Skeletal muscle cell (primary cell): ENCODE data around the gene INIP.
"Not testable (repeated sequence)": the region's sequence is repeated elsewhere in the genome, so short reads cannot be mapped to it uniquely, and the experiment has no call there.

ENCODE experiments used
- DNase-seq: peaks from one replicate; pipeline ENCODE4 v3.0.0-alpha.2; 2010; ENCODE audit warnings: low read depth
- H3K4me3 ChIP-seq: 2 replicates; pipeline ENCODE4 v1.5.1; 2011; ENCODE audit warnings: low read depth, mild to moderate bottlenecking, control low read depth, low read length, moderate library complexity

Gene INIP

DNA sequence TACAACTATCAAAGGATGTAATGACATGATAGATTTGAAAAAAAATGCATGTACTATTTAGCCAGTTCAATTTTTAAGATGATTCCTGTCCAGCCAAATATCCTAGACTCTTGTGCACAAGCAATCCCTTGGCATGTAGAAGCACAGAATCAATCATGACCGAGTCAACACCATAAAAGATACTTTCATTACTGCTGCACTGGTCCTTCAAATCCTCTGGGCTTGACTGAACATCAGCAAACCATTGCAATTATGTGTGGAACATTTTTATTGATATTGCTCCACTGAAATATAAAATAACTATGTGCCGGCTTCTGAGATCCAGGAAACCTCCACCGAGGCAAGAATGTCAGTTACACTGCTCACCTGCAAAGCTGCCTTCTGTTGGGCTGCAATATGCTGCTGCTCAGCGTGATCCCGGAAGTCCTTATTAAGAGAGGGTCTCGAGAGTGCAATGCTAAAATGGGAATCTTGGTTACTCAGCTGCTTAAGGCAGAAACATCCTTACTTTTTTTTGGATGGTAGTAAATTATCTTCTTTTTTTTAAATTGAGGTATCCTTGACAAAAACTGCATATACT, 28.7 kb downstream of the INIP start:
- DNase-seq: no peak
- H3K4me3 ChIP-seq: no peak overlapping the region

DNA sequence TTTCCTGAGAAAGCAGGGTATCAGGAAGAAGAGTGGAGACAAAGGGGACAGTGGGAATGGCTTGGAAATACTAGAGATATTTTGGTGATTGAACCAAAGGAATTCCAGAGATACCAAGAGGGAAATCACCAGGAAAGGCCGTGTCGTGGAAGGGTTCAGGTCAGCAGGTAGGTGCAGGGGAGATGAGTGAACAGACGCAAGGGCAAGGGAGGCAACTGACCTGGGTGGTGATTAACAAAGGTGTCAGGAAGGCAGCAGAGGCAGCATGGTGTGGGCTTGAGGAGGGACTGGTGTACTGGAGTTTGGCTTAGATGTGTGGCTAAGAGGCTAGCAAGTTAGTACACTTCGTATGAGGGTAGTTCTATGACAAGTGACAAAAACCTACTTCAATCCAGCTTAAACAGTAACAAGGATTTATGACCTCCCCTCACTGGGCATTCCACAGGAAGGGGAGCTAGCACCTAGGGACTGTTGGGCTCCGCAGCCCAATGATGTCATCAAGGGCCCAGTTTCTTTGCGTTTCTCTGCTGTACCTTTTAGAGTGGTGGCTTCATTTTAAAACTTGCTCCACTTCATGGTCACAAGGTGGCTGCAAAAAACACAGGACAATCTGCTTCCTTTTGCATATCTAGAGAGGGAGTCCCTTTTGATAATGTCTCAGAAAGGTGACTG, 37.0 kb downstream of the INIP start:
- no peak for DNase-seq
- no peak overlapping the region for H3K4me3 ChIP-seq

DNA sequence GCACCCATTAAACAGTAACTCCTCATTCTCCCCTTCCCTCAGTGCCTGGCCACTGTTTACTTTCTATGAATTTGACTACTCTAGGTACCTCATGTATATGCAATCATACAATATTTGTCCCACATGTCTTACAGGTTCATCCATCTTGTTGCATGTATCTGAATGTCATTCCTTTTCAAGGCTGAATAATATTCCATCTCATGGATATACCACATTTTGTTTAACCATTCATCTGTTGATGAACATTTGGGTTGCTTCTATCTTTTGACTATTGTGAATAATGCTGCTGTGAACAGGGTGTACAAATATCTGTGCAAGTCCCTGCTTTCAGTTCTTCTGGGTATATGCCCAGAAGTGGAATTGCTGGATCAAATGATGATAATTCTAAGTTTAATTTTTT, 40.9 kb downstream of the INIP start:
- no peak overlapping the region for H3K4me3 ChIP-seq
- DNase-seq: no peak

DNA sequence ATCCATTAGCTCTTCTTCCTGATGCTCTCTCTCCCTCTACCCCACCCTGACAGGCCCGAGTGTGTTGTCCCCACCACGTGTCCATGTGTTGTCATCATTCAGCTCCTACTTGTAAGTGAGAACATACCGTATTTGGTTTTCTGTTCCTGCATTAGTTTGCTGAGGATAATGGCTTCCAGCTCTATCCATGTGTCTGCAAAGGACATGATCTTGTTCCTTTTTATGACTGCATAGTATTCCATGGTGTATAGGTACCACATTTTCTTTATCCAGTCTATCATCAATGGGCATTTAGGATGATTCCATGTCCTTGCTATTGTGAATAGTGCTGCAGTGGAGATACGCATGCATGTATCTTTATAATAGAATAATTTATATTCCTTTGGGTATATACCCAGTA, 44.7 kb downstream of the INIP start:
- H3K4me3 ChIP-seq, DNase-seq: not testable (repeated sequence)

DNA sequence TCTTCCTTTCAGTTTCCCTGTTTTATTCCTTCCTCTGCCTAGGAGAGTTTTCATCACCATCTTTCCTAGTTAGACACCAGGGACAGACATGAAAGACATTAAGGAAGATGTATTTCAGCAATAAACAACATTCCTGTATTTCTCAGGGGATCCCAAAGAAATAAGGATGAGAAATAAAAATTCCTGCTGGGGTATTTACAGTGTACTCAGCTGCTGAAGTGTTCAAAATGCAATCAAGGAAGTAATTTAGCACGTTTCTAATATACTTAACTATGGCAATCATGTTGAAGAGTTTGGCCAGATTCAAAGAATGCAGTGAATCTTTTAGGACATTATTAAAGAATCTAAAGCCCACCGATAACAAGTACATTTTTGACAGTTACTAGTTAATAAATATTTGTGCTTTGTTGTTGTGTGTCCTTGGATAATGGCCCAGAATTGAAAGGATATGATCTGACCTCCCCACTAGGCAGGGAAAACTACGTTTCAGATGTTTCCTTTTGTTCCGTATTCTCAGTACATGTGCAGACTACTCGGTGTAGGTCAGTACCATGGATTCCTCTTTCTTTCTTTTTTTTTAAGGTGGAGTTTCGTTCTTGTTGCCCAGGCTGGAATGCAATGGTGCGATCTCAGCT, 46.8 kb downstream of the INIP start:
- DNase-seq: no peak
- no peak overlapping the region for H3K4me3 ChIP-seq

DNA sequence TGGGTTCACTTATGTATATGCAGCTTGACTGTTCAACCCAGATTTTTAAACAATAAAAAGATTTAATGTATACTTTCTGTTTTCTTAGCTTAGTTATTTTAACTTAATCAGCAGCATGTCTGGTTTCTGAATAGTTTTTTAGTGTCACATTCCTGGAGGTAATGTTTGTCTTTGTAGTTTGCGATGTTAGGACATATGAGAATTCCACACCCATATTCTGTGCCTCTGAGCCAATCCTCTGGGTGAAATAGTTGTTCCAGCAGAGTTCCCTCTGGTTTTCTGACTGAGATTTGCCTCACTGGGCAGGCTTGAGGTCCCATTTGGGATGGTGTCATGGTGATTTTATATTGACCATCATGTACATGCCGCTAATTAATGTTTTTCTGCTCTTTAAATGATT, 48.6 kb downstream of the INIP start:
- no peak for DNase-seq
- H3K4me3 ChIP-seq: no peak overlapping the region

DNA sequence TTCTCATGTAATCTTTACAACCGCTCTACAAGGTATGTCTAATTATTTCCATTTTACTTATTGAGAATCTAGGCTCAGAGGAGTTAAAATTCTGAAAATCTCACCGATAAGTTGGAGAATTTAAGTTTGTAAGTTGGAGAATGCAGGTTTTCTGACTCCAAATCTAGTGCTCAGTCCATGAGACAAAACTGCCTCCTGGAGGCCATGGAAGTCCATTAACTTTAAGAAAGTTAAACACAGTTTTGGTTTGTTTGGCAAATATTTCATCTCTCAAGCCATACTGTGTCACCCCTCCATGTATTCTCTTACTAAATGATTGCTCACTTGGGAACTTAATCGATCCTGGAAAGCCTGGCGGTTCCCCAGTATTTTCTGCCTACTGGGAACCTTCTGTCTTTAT, 52.6 kb downstream of the INIP start:
- no peak overlapping the region for H3K4me3 ChIP-seq
- DNase-seq: no peak

DNA sequence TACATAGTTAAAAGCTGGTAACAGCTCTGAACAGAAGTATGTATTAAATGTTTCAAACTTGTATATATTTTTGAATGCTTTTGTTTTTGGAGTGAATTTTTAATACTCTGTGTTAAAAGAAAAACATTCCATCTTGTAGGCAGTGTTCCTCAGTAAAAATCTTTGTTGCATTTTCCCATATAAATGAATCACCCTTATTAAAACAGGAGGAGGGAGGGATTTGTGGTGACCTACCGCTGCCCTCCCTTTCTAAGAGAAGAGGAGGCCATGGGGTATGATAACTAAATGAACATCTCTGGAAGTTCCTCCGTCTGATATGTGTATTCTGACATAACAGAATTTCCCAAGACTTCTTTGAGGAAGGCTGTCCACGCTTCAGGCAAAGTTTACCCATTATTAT, 53.4 kb downstream of the INIP start:
- no peak overlapping the region for H3K4me3 ChIP-seq
- no peak for DNase-seq

DNA sequence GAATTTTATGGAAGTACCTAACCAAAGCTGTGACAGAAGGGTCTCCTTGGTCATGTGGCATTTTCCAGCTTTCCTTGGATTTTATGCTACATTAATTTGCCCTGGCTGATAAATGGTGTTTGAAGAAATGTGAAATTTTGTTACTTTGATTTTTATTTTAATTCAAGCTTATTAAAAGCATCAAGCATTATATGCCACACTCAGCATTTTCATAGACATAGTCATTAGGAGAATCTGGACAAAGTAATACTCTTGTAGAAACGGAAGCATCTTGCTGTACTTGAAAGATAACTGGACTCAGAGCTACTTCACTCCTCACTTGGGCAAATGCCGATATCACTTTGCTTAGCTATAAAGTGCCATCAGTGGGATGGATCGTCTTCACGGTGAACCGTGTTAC, 54.2 kb downstream of the INIP start:
- no peak overlapping the region for H3K4me3 ChIP-seq
- DNase-seq: no peak

DNA sequence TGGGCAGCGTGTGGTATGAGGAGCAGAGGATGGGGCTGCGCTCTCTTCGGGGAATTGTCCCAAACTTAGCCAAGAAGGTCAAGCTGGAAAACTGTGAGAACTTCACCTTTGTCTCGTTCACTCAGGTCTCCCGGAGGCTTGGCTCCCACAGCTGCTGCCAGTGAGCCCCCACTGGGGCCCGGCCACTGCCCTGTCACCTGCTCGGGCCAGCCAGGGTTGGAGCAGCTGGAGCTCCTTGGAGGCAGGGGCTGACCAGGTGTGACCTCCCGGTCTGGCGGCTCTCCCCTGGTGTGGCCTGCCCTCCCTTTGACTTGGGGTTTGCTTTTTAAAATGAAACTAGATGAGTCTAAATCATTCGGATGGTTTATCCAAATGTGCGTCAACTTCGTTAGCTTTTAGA, 58.0 kb downstream of the INIP start:
- DNase-seq: no peak
- no peak overlapping the region for H3K4me3 ChIP-seq

DNA sequence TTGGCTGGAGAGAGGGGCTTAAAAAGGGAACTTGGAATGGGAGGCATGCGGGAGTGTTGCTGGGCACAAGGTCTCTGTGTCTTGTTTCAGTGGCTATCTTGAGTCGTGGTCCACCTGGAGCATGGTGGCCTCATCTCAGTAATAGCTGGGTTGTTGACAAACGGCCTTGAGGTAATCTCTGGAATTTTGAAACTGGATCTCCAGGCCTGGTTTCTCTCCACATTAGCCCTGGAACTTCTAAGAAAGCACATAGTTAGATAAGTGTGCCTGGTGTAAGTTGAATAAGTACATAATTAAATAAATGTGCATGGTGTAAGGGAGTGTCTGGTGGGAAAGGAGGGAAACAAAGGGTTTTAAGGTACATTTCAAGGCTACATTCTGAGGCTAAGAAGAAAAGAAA, 62.2 kb downstream of the INIP start:
- no peak for DNase-seq
- no peak overlapping the region for H3K4me3 ChIP-seq

DNA sequence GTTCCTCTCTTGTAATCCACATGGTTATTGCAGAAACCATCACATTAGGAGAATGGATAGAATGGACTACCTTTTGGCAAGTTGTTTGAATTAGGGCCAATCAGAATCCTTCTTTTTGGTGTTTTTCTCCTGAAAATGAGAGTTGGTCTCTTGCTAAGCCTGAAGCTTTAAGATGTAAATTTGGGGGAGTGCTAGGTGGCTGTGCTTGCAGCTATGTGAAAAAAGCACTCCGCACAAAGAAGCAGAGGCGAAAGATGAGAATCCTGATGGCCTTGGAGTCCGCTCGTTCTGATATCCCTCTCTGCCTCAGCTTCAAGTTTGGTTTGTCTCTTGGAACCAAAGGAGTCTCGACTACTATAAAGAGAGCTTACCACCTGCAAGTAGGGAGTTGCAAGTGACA, 63.6 kb downstream of the INIP start:
- no peak overlapping the region for H3K4me3 ChIP-seq
- DNase-seq: no peak

DNA sequence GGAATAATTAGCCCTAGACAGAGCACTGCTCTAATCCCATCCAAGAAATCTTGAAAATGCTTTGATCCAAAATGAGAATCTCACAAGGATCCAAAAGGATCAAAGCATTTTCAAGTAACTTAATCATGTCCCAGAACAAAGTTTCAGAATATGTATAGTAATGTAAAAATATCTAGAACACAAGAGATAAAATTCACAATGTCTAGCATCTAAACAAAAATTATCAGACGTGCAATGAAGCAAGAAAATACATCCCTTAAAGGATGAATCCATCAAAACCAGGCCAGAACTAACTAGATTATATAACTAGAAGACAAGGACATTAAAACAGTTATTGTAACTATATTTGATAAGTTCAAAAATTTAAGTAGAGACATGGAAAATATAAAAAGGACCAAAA, 69.3 kb downstream of the INIP start:
- DNase-seq: no peak
- H3K4me3 ChIP-seq: no peak overlapping the region

DNA sequence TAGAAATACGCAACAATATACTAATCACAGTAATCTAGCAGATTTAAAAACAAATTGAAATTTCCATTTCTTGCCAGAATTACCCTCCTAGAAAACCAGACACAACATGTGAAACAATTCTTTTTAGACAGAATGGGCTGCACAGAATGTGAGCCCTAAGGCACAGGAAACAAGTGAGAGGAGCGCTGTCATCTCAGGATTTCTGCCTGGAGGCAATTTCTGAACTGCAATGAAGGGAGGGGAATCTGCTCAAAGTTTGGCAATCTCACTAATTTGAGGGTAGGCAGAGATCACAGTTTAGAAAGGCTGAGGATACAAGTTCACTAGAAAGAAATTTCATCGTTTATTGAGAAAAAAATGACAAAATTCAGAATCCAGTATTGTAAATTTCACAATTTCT, 70.3 kb downstream of the INIP start:
- H3K4me3 ChIP-seq: no peak overlapping the region
- DNase-seq: no peak

DNA sequence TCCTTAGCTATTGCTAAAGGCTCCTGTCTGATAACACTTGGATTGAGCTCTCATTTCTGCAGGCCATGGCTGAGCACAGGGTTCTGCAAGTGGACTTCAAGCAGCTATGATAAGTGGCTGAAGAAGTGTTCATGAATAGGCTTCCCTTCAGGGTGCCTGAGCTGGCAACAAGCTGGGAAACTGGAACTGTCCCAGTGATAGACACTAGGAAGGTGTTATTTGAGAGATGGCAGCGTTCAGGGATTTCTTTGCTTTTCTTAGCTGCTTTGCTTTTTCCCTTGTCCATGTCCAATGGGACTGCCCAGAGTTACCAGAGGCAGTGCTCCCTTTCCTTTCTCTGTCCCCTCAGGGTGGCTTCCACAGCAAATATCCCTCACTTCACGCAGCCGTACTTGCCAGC, 75.8 kb downstream of the INIP start:
- no peak for DNase-seq
- no peak overlapping the region for H3K4me3 ChIP-seq

DNA sequence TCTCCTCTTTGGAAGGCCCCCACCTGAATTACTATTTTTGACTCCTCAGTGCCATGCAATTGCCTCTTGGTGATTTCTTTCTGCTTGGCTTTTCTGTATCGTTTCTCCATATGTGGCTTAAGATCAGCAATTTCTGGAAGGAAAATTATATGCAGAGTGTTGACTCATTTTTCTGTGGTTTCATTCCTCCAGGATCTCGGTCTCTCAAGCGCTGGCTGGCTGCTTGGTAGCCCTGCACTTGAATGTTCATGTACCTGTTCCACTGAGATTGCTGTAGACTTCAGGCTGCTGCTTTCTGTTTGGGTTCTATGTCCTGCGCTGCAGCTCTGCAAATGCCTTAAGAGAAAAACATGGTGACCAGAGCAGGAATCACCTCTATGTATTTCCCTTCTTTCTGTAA, 77.6 kb downstream of the INIP start:
- no peak overlapping the region for H3K4me3 ChIP-seq
- DNase-seq: no peak
